Gastroesophageal sphincter (tissue), 3 donors: ENCODE results near the gene JAK3.

Experiments used
- POLR2A ChIP-seq, 2 donors: fragments of 450-650 bp; IDR thresholded peaks; one replicate each; pipeline ENCODE4 v1.6.1; 2017; ENCODE audit warnings: antibody characterized with exemption in 2 of 2, mild to moderate bottlenecking in 2 of 2, moderate library complexity in 1 of 2
- POLR2AphosphoS5 ChIP-seq: sonication (generic); formaldehyde crosslinking; IDR thresholded peaks from one replicate; pipeline ENCODE4 v1.6.1; 2017; ENCODE audit warnings: antibody characterized with exemption
- TF ChIP-seq, protein P1 (sequence below), 4 experiments: fragments of 200-600 bp in 2 of 4; fragments of 450-650 bp in 2 of 4; sonication (generic) in 1 of 4; IDR thresholded peaks; one replicate each; pipeline ENCODE4 v1.5.1; 2017 to 2019; ENCODE audit warnings: antibody characterized with exemption in 4 of 4, mild to moderate bottlenecking in 2 of 4, moderate library complexity in 2 of 4

DNA sequence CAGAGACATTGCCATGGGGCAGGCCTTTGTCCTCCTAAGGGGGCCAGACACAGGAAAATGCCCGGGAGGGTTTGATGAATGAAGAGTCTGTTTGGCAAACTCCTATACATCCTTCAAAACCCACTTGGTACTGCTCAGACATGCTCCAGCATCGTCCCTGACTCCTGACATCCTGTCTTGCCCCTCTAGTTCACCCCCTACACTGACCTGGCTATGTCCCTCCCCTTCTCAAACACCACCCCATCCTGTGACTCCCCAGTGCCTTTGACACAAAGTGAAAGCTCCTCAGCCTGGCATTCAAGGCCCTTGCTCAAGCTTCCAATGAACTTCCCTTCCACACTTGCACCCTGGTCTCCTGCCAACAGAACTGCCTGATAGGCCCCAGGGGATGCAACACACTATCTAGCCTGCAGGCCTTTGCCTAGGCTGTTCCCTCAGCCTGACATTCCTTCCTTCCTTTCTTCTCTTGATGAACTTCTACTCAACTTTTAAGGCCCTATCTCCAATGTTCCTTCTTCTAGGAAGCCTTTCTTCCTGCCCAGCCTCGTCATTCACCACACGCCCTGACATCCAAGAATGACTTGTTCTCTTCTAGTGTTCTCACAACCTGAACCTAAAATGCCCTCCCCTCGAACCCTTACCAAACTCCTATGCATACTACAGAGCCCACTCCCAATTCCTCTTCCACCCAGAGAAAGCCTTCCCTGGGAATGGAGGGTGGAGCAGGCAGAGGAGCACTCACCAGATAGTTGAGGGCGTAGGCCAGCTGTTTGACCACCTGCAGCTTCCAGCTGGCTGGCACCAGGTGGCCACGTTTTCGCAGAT is 12.4 kb downstream of the JAK3 start:
- TF ChIP-seq POLR2A (IDR thresholded peaks at IDR 0.05) (no peak), POLR2AphosphoS5 (no peak)
- TF ChIP-seq, protein P1, sequence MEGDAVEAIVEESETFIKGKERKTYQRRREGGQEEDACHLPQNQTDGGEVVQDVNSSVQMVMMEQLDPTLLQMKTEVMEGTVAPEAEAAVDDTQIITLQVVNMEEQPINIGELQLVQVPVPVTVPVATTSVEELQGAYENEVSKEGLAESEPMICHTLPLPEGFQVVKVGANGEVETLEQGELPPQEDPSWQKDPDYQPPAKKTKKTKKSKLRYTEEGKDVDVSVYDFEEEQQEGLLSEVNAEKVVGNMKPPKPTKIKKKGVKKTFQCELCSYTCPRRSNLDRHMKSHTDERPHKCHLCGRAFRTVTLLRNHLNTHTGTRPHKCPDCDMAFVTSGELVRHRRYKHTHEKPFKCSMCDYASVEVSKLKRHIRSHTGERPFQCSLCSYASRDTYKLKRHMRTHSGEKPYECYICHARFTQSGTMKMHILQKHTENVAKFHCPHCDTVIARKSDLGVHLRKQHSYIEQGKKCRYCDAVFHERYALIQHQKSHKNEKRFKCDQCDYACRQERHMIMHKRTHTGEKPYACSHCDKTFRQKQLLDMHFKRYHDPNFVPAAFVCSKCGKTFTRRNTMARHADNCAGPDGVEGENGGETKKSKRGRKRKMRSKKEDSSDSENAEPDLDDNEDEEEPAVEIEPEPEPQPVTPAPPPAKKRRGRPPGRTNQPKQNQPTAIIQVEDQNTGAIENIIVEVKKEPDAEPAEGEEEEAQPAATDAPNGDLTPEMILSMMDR (IDR thresholded peaks at IDR 0.05), result no peak
